SK-N-MC (cell line): ENCODE data around the gene LGI4.

Source experiments
- EZH2 ChIP-seq: fragments of 200-600 bp; sonication (generic); IDR thresholded peaks from one replicate; pipeline ENCODE4 v1.6.1; 2017; ENCODE audit warnings: antibody characterized with exemption
- FOXP2 ChIP-seq: optimal IDR thresholded peaks from 2 replicates; pipeline ENCODE3; 2011; ENCODE audit warnings: mild to moderate bottlenecking, moderate library complexity; ENCODE audit not compliant: insufficient read depth; ENCODE audit errors: extremely low read length, control extremely low read depth
- POLR2AphosphoS5 ChIP-seq: IDR thresholded peaks from 2 replicates; pipeline ENCODE4 v1.6.1; 2012; ENCODE audit warnings: mild to moderate bottlenecking, low read depth, low read length, borderline replicate concordance

GRCh38 chr19:35104361-35104760, 30.5 kb downstream of the LGI4 start:
- TF ChIP-seq EZH2, result no peak
- TF ChIP-seq POLR2AphosphoS5, result no peak
- no peak for TF ChIP-seq FOXP2
